Naive thymus-derived CD4-positive, alpha-beta T cell (primary cell): ENCODE results near the gene XPC. TPM values are rescaled to one million over a fixed set of nuclear protein-coding genes. Genes with fewer than 3 reads are reported as not detected.

Experiments
- ATAC-seq: fragments of 150-1000 bp; cut with Tn5 transposase; 2 replicates; pipeline ENCODE4 v1.10.0; 2021; ENCODE audit warnings: mild to moderate bottlenecking, moderate library complexity
- CTCF ChIA-PET: fragments of 350-600 bp; sonication (Branson Sonifier 250); formaldehyde crosslinking; loops from one replicate; lab custom pipeline; 2021; ENCODE audit warnings: antibody characterized with exemption; lab: Charles Lee
- POLR2A ChIA-PET: fragments of 350-600 bp; sonication (Branson Sonifier 250); formaldehyde crosslinking; loops from one replicate; lab custom pipeline; 2021; ENCODE audit warnings: antibody characterized with exemption, inconsistent platforms; lab: Charles Lee
- DNase-seq, 9 donors: peaks; one replicate each; pipeline versions ENCODE4 v3.0.0 to v3.0.0-alpha.2; 2020 to 2022; ENCODE audit warnings: mixed read lengths in 1 of 9
- H3K27ac ChIP-seq: one replicate; pipeline ENCODE4 v1.7.0; 2013; ENCODE audit warnings: mild to moderate bottlenecking, low read depth, low read length, moderate library complexity
- H3K27me3 ChIP-seq, 2 donors: one replicate each; pipeline ENCODE4 v1.7.0; 2013; ENCODE audit warnings: low read length in 2 of 2, mild to moderate bottlenecking in 2 of 2, moderate library complexity in 2 of 2; ENCODE audit not compliant: control insufficient read depth in 2 of 2, insufficient read depth in 2 of 2
- H3K36me3 ChIP-seq, 3 experiments: 1 replicate in 2 of 3; 2 replicates in 1 of 3; pipeline ENCODE4 v1.7.0; 2013; ENCODE audit warnings: low read length in 3 of 3, mild to moderate bottlenecking in 3 of 3, moderate library complexity in 1 of 3; ENCODE audit not compliant: insufficient read depth in 3 of 3, control insufficient read depth in 2 of 3
- H3K4me1 ChIP-seq, 2 donors: one replicate each; pipeline ENCODE4 v1.7.0; 2013; ENCODE audit warnings: low read length in 2 of 2, mild to moderate bottlenecking in 2 of 2, moderate library complexity in 1 of 2; ENCODE audit not compliant: control insufficient read depth in 2 of 2, insufficient read depth in 2 of 2
- H3K4me3 ChIP-seq: 2 replicates; pipeline ENCODE4 v1.7.0; 2013; ENCODE audit warnings: mild to moderate bottlenecking, low read length
- H3K9me3 ChIP-seq, 3 experiments: 1 replicate in 2 of 3; 2 replicates in 1 of 3; pipeline ENCODE4 v1.7.0; 2013; ENCODE audit warnings: low read length in 3 of 3; ENCODE audit not compliant: control insufficient read depth in 2 of 3
- H3K27ac Mint-ChIP-seq, 9 donors: one replicate each; pipeline ENCODE4 v1.8.0; 2020 to 2022; ENCODE audit warnings: mixed read lengths in 9 of 9, mild to moderate bottlenecking in 8 of 9, moderate library complexity in 5 of 9, inconsistent platforms in 2 of 9
- H3K27me3 Mint-ChIP-seq, 5 donors: one replicate each; pipeline ENCODE4 v1.8.0; 2021 to 2022; ENCODE audit warnings: mixed read lengths in 5 of 5, mild to moderate bottlenecking in 1 of 5
- H3K36me3 Mint-ChIP-seq, 5 donors: one replicate each; pipeline ENCODE4 v1.8.0; 2020 to 2022; ENCODE audit warnings: mixed read lengths in 5 of 5, mild to moderate bottlenecking in 3 of 5, inconsistent platforms in 1 of 5
- H3K4me1 Mint-ChIP-seq, 7 donors: one replicate each; pipeline ENCODE4 v1.8.0; 2020 to 2022; ENCODE audit warnings: mixed read lengths in 7 of 7, mild to moderate bottlenecking in 3 of 7, inconsistent platforms in 1 of 7
- H3K4me3 Mint-ChIP-seq, 10 donors: one replicate each; pipeline ENCODE4 v1.8.0; 2020 to 2022; ENCODE audit warnings: mild to moderate bottlenecking in 10 of 10, mixed read lengths in 10 of 10, moderate library complexity in 6 of 10, inconsistent platforms in 2 of 10
- H3K9me3 Mint-ChIP-seq, 11 donors: one replicate each; pipeline ENCODE4 v1.8.0; 2020 to 2022; ENCODE audit warnings: mixed read lengths in 11 of 11, mild to moderate bottlenecking in 4 of 11, inconsistent platforms in 1 of 11, moderate library complexity in 1 of 11
- intact Hi-C, 2 donors: fragments of 100-400 bp; cut with micrococcal nuclease; formaldehyde crosslinking; loops; one replicate each; pipeline ENCODE4 v1.15.1; 2023
- polyA plus RNA-seq, 2 donors: library from polyadenylated mRNA; unstranded; fragments of 300-500 nt; fragmentation: Illumina TruSeq; gene quantifications; one replicate each; pipeline ENCODE4 v1.2.3, GENCODE V29; 2021
- total RNA-seq, 6 experiments: library from RNA in 5 of 6; stranded (reverse) in 5 of 6; gene quantifications; 1 replicate in 5 of 6; 2 replicates in 1 of 6; pipeline ENCODE4 v1.2.3 and lab custom pipeline; 2021 to 2026

XPC gene
- total and polyA plus RNA-seq, 7 experiments from 2014 or later, result 50.0 to 94.8 (median 57.7) TPM

DNA sequence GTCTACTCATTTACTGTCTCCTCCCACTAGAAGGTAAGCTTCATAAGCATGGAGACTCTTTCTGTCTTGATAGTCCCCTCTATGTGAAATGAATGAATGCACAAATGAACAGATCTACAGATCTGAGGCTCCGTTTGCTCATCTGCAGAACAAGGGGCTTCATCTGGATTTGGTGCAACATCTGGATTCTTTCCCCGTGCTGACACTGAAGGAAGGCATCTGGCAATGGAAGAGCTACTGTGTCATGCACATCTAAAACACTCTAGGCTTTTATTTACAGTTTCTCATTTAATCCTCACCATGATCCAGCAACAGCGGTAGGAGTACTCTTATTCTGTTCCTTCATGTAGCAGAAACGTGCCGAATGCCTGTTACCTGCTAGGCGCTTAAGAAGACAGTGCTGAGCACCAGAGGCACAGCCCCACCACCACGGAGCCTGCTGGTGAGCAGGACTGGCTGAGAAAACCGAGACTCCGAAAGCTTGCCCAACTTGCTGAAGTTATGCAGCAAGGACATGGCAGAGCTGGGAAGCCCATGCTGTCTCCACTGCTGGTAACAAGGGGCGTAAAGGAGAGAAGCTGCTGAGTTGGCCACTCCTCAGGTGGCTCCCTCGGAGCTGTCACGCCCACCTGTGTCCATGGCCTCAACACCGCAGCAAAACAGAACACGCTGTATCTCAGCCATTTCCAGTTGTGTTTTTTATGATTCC lies 31.3 kb upstream of the XPC start:
- H3K36me3 ChIP-seq, result no peaks in the 10 kb centered on the region
- CTCF ChIA-PET, result no interaction called here
- Mint-ChIP-seq H3K36me3 (peaks cover 0 to 3% (median 0%) of the 10 kb centered on the region in 5 donors), H3K27ac (no peak overlapping the region), H3K4me1 (peaks cover 0 to 4% (median 0%) of the 10 kb centered on the region in 7 donors), H3K9me3 (no peaks in the 10 kb centered on the region), H3K27me3 (no peaks in the 10 kb centered on the region), H3K4me3 (no peak overlapping the region)
- no peaks in the 10 kb centered on the region for H3K27me3 ChIP-seq
- intact Hi-C loops, result loop anchor here in 1 of 2 donors (10.0 kb wide), 1 partner anchor 715 kb away; no protein-coding TSS in a partner anchor
- POLR2A ChIA-PET, result no interaction called here
- no peak overlapping the region for H3K27ac ChIP-seq
- H3K4me1 ChIP-seq, result no peaks in the 10 kb centered on the region
- ATAC-seq (no peak), DNase-seq (no peak)
- H3K9me3 ChIP-seq, result no peaks in the 10 kb centered on the region
- no peak overlapping the region for H3K4me3 ChIP-seq

DNA sequence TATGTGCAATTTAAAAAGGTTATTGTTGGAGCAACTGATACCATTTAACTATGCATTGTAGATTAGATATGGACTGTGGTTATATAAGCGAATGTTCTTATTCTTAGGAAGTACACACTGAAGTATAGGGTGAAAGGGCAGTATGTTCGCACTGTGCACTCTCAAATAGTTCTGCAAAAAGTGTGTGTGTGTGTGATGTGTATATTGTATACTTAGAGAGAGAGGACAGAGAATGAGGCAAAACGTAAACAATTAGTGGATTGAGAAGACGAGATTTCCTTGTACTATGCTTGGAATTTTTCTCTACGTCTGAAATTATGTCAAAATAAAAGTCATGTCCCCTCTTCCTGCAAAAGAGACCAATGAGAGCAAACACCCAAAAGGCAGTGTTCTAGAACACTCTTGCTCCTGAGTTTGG lies 30.6 kb upstream of the XPC start:
- intact Hi-C loops, result loop anchor here in 1 of 2 donors (10.0 kb wide), 1 partner anchor 716 kb away; no protein-coding TSS in a partner anchor

DNA sequence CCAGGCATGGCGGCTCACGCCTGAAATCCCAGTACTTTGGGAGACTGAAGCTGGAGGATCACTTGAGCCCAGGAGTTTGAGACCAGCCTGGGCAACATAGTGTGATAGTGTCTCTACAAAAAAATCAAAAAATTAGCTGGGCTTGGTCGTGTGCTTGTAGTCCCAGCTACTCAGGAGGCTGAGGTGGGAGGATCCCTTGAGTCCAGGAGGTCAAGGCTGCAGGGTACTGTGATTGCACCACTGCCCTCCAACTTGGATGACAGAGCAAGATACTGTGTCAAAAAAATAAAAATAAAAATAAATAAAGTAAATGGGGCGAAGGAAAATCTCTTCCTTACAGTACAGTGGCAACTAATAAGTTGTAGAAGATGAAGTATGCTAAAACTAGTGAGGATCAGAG lies 29.8 kb upstream of the XPC start:
- POLR2A ChIA-PET, result no interaction called here
- Mint-ChIP-seq H3K4me3 (no peak overlapping the region), H3K27ac (no peak overlapping the region), H3K9me3 (no peaks in the 10 kb centered on the region), H3K4me1 (peaks cover 0 to 10% (median 5%) of the 10 kb centered on the region in 7 donors), H3K36me3 (peaks cover 0 to 3% (median 0%) of the 10 kb centered on the region in 5 donors), H3K27me3 (no peaks in the 10 kb centered on the region)
- CTCF ChIA-PET, result no interaction called here
- no peaks in the 10 kb centered on the region for H3K36me3 ChIP-seq
- ATAC-seq (no peak), DNase-seq (no peak)
- no peaks in the 10 kb centered on the region for H3K27me3 ChIP-seq
- H3K4me3 ChIP-seq, result no peak overlapping the region
- H3K27ac ChIP-seq, result no peak overlapping the region
- peaks cover 0 to 5% of the 10 kb centered on the region in 2 donors for H3K4me1 ChIP-seq
- H3K9me3 ChIP-seq, result no peaks in the 10 kb centered on the region
- intact Hi-C loops, result loop anchor here in 1 of 2 donors (10.0 kb wide), 1 partner anchor 717 kb away; no protein-coding TSS in a partner anchor

More for the DNA sequence above, 30.6 kb upstream of the XPC start:
- Mint-ChIP-seq H3K4me3 (no peak overlapping the region), H3K36me3 (peaks cover 0 to 3% (median 0%) of the 10 kb centered on the region in 5 donors), H3K9me3 (no peaks in the 10 kb centered on the region), H3K4me1 (peaks cover 0 to 4% (median 0%) of the 10 kb centered on the region in 7 donors), H3K27ac (no peak overlapping the region), H3K27me3 (no peaks in the 10 kb centered on the region)
- no peak overlapping the region for H3K4me3 ChIP-seq
- ATAC-seq, result no peak
- H3K4me1 ChIP-seq, result no peaks in the 10 kb centered on the region
- CTCF ChIA-PET, result no interaction called here
- POLR2A ChIA-PET, result no interaction called here
- no peak for DNase-seq
- no peaks in the 10 kb centered on the region for H3K9me3 ChIP-seq
- H3K27ac ChIP-seq, result no peak overlapping the region
- no peaks in the 10 kb centered on the region for H3K36me3 ChIP-seq
- H3K27me3 ChIP-seq, result no peaks in the 10 kb centered on the region

DNA sequence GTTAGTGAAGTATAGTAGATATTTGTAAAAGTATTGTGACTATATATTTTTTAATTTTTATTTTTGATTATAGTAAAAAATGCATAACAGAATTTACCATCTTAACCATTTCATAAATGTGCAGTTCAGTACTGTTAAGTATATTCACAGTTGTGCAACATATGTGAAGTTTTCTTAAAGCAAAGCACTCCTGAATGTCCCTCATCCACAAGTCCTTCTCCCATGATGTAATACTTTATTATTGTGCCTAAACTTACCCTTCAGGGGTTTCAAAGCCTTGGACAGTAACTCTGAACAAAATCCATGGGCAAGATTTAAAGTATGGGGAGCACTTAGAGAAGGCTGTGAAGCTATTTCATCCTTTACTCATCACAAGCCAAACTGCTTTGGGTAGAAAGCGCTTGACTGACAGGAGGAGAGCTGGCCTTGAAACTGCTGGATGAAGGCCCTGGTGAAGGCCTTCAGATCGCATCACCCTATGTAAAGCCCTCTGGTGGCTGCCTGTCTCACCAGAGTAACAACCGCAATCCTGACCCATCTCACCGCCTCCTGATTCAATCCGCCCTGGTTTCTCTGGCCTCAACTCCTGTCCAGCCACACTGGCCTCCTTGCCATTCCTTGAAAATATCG lies 28.3 kb upstream of the XPC start:
- no peak overlapping the region for H3K4me3 Mint-ChIP-seq
- H3K27me3 Mint-ChIP-seq, result no peaks in the 10 kb centered on the region
- CTCF ChIA-PET, result no interaction called here

DNA sequence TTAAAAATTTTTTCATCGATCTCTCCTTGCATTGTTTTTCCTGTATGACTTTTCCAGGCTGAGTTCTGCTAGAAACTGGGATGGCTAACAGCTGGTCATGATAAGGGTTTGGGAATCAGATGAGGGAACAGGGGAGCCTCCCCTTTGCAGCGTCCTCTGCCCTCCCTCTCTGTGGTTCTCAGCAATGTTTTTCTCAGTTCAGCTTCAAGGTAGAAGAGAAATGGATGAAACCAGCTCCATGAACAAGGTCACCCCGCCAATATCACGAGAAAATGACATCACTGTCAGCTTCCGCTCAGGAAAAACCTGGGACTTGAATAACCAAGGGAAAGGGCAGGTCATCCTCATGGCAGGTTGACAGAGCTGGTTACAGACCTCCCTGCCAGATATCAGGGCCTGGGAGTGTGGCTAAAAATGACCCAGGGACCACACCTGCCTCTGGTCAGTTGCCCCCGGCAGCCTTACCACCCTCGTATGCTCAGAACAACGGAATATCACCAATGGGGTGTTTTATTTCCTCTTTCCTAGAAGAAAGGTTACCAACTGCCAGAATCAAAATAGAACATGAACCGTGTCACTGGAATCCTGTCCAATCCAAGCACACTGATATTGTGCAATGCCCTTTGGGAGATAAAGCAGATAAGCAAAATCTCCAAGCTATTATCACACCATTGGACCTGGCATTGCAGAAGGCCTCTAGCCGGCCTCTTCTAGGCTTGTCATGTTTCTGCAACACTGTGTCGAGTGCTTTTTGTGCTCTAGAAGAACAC lies 26.3 kb upstream of the XPC start:
- Mint-ChIP-seq H3K27ac (no peak overlapping the region), H3K36me3 (peaks cover 0 to 4% (median 2%) of the 10 kb centered on the region in 5 donors), H3K4me3 (no peak overlapping the region), H3K9me3 (no peaks in the 10 kb centered on the region), H3K4me1 (peaks cover 0 to 7% (median 5%) of the 10 kb centered on the region in 7 donors), H3K27me3 (no peaks in the 10 kb centered on the region)
- Histone ChIP-seq H3K27ac (no peak overlapping the region), H3K4me3 (no peak overlapping the region), H3K4me1 (peaks cover 0 to 5% of the 10 kb centered on the region in 2 donors), H3K27me3 (no peaks in the 10 kb centered on the region), H3K9me3 (no peaks in the 10 kb centered on the region), H3K36me3 (peaks cover 0 to 7% (median 0%) of the 10 kb centered on the region in 3 experiments)
- DNase-seq, result no peak
- CTCF ChIA-PET, result interaction anchor here (0.7 to 2.5 kb wide), 10 partner anchors 8 to 716 kb away, joined by 3 to 24 read pairs (median 4); partner anchors contain the start of genes CHCHD4, LSM3, TMEM43 and XPC
- POLR2A ChIA-PET, result interaction anchor here (0.7 kb wide), 1 partner anchor 310 kb away, joined by 3 read pairs; no protein-coding TSS in a partner anchor
- ATAC-seq, result no peak
- intact Hi-C loops, result loop anchor here in 1 of 2 donors (1.0 to 10.0 kb wide), 2 partner anchors 344 to 720 kb away; no protein-coding TSS in a partner anchor

More for the DNA sequence above, 28.3 kb upstream of the XPC start:
- no peak for ATAC-seq
- Histone ChIP-seq H3K4me1 (peaks cover 0 to 5% of the 10 kb centered on the region in 2 donors), H3K9me3 (no peaks in the 10 kb centered on the region), H3K27me3 (no peaks in the 10 kb centered on the region), H3K27ac (no peak overlapping the region), H3K36me3 (no peaks in the 10 kb centered on the region), H3K4me3 (no peak overlapping the region)
- H3K9me3 Mint-ChIP-seq, result no peaks in the 10 kb centered on the region
- POLR2A ChIA-PET, result no interaction called here
- no peak overlapping the region for H3K27ac Mint-ChIP-seq
- H3K36me3 Mint-ChIP-seq, result peaks cover 0 to 3% (median 0%) of the 10 kb centered on the region in 5 donors
- intact Hi-C loops, result loop anchor here in 1 of 2 donors (10.0 kb wide), 1 partner anchor 718 kb away; no protein-coding TSS in a partner anchor
- DNase-seq, result no peak
- peaks cover 0 to 11% (median 5%) of the 10 kb centered on the region in 7 donors for H3K4me1 Mint-ChIP-seq
